ENCODE results near the gene DCAF15. TPM values are rescaled to one million over a fixed set of nuclear protein-coding genes. Genes with fewer than 3 reads are reported as not detected.
"Not testable (repeated sequence)": the region's sequence is repeated elsewhere in the genome, so short reads cannot be mapped to it uniquely, and the experiment has no call there.

DCAF15 gene
- total RNA-seq, 4 donors from 2014 or later, result 14.7 to 23.1 (median 19.5) TPM

DNA sequence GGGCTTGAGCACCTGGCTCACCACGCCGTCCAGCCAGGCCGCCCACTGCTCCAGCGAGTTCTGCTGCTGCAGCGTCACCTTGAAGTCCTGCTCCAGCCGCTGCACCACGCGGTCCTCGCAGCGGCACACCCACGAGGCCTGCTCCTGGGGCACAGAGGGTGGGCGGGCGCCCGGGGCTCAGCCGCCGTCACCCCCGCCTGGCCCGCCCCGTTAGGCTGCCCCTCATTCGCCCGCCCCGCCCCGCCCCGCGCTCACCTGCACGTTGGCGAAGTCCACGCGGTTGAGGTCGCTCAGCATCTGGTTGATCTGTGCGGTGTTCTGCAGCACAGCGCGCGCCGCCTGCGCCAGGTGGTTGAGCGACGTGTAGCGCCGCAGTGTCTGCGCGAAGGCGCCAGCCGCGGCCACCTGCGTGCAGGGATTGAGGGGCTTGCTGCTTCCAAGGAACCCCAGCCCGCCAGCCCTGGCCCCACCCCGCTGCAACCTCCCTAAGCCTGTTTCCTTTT lies 11.3 kb downstream of the DCAF15 start:
- Histone ChIP-seq H3K27me3 (no peaks in the 10 kb centered on the region), H3K9me3 (no peaks in the 10 kb centered on the region), H3K4me1 (peaks cover 0 to 20% (median 0%) of the 10 kb centered on the region in 3 donors), H3K27ac (no peak overlapping the region), H3K4me3 (no peak overlapping the region), H3K36me3 (peaks cover 22 to 100% (median 37%) of the 10 kb centered on the region in 3 donors)
- intact Hi-C loops (cut with DNase I), result no loop called here
- TF ChIP-seq POLR2A (IDR thresholded peaks at IDR 0.05), result no peak
- TF ChIP-seq CTCF (IDR thresholded peaks at IDR 0.05), result no peak
- WGBS, 2 donors, result 92 to 93% methylated on average over 14 to 16 of the region's 48 CpGs
- no peak for DNase-seq

DNA sequence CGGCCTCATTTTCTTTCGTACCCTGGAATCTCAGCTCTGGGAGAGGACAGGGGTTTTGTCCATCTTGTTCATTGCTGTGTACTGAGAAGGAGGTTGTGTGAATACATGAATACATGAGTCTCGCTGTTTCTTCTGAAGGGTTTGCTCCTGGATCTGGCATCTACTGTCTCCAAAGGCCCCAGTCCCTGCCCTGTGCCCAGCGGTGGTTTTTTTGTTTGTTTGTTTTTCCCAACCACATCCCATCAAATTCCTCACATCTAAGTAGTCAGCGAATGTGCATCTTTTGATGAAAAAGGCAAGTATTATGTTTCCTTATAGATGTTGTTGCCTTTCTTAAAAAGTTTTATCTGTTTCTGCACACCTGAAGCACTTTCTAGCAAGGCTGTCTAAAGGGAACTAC lies 12.5 kb downstream of the DCAF15 start:
- Histone ChIP-seq H3K27me3 (no peaks in the 10 kb centered on the region), H3K4me3 (no peak overlapping the region), H3K9me3 (no peaks in the 10 kb centered on the region), H3K4me1 (peaks cover 0 to 20% (median 0%) of the 10 kb centered on the region in 3 donors), H3K36me3 (peaks cover 24 to 100% (median 40%) of the 10 kb centered on the region in 3 donors), H3K27ac (no peak overlapping the region)
- no peak for DNase-seq
- TF ChIP-seq CTCF (IDR thresholded peaks at IDR 0.05) (no peak), POLR2A (IDR thresholded peaks at IDR 0.05) (no peak)
- 84 to 88% methylated on average over 5 of the region's 5 CpGs for WGBS, 2 donors
- intact Hi-C loops (cut with DNase I), result no loop called here

DNA sequence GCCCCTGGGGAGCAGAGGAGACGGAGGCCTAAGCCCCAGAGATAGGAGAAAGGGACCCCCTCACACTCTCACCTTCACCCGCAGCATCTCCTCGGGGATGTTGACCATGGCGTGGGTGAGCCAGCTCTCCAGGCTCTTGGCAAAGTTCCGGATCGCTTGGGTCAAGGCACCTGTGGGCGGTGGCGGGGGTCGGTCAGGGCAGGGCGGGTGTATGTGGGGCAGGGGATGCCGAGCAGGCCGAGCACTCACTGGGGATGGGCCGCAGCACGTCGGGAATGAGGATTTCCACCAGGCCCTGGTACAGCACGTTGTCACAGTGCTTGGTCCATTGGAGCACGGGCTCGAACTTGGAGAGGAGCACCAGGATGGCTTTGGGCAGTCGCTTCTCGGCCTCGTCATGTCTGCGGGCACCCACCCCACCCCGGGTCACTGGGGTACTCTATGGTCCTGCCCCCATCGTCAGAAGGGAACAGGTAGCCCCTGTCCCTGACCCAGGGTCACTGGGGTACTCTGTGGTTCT lies 13.1 kb downstream of the DCAF15 start:
- H3K27ac ChIP-seq, result no peak overlapping the region
- intact Hi-C loops (cut with DNase I), result no loop called here
- no peak for TF ChIP-seq POLR2A (IDR thresholded peaks at IDR 0.05)
- no peak for TF ChIP-seq CTCF (IDR thresholded peaks at IDR 0.05)
- H3K4me1 ChIP-seq, result peaks cover 0 to 20% (median 0%) of the 10 kb centered on the region in 3 donors
- no peaks in the 10 kb centered on the region for H3K9me3 ChIP-seq
- no peak overlapping the region for H3K4me3 ChIP-seq
- H3K27me3 ChIP-seq, result no peaks in the 10 kb centered on the region
- 78 to 100% methylated on average over 3 to 7 of the region's 24 CpGs for WGBS, 2 donors
- peaks cover 24 to 99% (median 42%) of the 10 kb centered on the region in 3 donors for H3K36me3 ChIP-seq
- no peak for DNase-seq

DNA sequence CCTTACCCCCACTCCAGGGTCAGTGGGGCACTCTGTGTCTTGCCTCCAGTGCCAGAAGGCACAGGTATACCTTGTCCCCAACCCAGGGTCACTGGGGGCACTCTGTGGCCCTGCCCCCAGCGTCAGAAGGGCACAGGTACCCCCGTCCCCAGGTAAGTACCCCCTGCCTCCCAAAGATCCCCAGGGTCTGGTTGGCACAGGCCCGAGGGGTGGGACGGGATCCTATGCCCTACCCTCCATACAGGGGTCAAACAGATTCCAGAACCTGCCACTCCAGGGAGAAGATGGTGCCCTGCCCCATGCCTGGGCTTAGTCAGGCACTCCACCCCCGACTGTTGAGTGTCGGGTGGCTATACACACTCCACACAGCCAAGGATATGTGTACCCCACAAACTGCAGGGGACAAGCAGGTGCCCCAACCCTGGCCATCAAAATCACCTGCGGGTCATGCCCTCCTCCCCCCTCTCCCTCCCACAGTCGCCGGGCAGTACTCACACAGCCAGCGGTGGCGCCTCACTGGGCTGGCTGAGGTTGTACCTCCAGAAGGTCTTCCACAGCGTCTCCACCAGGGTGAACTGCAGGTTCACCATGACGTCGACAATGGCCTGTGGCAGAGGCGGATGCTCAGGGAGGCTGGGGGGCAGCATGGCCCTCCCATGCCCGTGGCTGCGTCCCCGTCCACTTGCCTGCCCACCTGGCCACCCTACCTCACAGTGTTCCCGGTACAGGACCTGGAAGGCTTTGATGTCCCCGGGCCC lies 13.8 kb downstream of the DCAF15 start:
- TF ChIP-seq CTCF (IDR thresholded peaks at IDR 0.05), result no peak
- TF ChIP-seq POLR2A (IDR thresholded peaks at IDR 0.05), result no peak
- H3K27me3 ChIP-seq, result no peaks in the 10 kb centered on the region
- 90% methylated on average over 6 of the region's 20 CpGs; no CpG with 5 or more reads in 1 of the 2 donors for WGBS, 2 donors
- intact Hi-C loops (cut with DNase I), result no loop called here
- no peak overlapping the region for H3K27ac ChIP-seq
- peaks cover 24 to 98% (median 42%) of the 10 kb centered on the region in 3 donors for H3K36me3 ChIP-seq
- H3K4me1 ChIP-seq, result peaks cover 0 to 20% (median 0%) of the 10 kb centered on the region in 3 donors
- no peak for DNase-seq
- no peak overlapping the region for H3K4me3 ChIP-seq
- no peaks in the 10 kb centered on the region for H3K9me3 ChIP-seq

- no peak for DNase-seq
- no peak overlapping the region for H3K27ac ChIP-seq
- peaks cover 24 to 98% (median 42%) of the 10 kb centered on the region in 3 donors for H3K36me3 ChIP-seq
- H3K4me1 ChIP-seq, result peaks cover 0 to 22% (median 0%) of the 10 kb centered on the region in 3 donors
- no peaks in the 10 kb centered on the region for H3K27me3 ChIP-seq
- no CpG with 5 or more reads among the region's 14 CpGs for WGBS, 2 donors
- H3K4me3 ChIP-seq, result no peak overlapping the region
- TF ChIP-seq POLR2A (IDR thresholded peaks at IDR 0.05) (no peak), CTCF (IDR thresholded peaks at IDR 0.05) (no peak)
- intact Hi-C loops (cut with DNase I), result no loop called here
- H3K9me3 ChIP-seq, result no peaks in the 10 kb centered on the region
Observed at GRCh38 chr19:13966684-13967128, 14.4 kb downstream of the DCAF15 start.

DNA sequence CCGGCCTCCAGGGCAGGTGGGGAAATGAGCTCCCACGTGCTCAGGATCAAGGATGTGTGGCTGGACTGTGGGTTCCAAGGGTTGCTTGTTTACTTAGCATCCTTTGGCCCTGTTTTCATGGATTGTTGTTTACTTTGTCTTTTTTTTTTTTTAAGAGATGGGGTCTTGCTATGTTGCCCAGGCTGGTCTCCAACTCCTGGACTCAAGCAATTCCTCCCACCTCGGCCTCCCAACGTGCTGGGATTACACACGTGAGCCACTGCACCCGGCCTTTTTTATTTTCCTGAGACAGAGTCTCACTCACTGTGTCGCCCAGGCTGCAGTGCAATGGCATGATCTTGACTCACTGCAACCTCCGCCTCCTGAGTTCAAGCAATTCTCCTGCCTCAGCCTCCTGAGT lies 14.9 kb downstream of the DCAF15 start:
- H3K36me3 ChIP-seq, result peaks cover 24 to 98% (median 40%) of the 10 kb centered on the region in 3 donors
- H3K27me3 ChIP-seq; H3K27ac ChIP-seq; intact Hi-C loops (cut with DNase I); H3K9me3 ChIP-seq; DNase-seq; H3K4me3 ChIP-seq: not testable (repeated sequence)
- WGBS, 2 donors, result 83 to 88% methylated on average over 6 to 7 of the region's 8 CpGs
- H3K4me1 ChIP-seq, result peaks cover 0 to 22% (median 0%) of the 10 kb centered on the region in 3 donors

All from esophagus squamous epithelium (tissue), 5 donors.